ENCODE results near the gene EXOSC7.

Gene EXOSC7

DNA sequence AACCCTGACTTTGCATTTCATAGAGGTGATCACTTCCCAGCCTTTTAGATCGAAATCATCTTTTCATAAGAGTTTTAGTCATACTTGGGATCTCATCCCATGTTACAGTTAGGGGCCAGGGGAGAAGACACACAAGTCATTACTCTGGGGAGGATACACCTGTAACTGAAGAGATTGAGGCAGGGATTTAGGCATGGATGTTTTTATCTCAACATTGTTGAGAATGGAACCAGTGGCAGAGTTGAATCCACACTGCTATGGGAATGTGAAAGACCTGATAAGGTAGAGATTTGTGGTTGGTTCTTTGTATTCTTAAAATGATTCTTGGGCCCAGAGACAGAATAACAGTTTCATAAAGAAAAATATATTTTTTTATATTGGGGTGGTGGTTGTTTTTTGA, 33.8 kb downstream of the EXOSC7 start:
- TF ChIP-seq EP300 (IDR thresholded peaks at IDR 0.05; ENCODE audit: borderline replicate concordance) (no peak), YY1 (IDR thresholded peaks at IDR 0.05; ENCODE audit: low read depth) (no peak), TEAD4 (IDR thresholded peaks at IDR 0.05) (no peak), REST (IDR thresholded peaks at IDR 0.05; ENCODE audit: low read depth) (no peak), FOXM1 (IDR thresholded peaks at IDR 0.05; ENCODE audit: borderline replicate concordance, low read depth) (no peak), RAD21 (IDR thresholded peaks at IDR 0.05; ENCODE audit: low read depth) (no peak), NFIC (IDR thresholded peaks at IDR 0.05) (no peak), TAF1 (IDR thresholded peaks at IDR 0.05; ENCODE audit: low read depth) (no peak), TCF12 (IDR thresholded peaks at IDR 0.05; ENCODE audit: low read depth) (no peak), CREB1 (IDR thresholded peaks at IDR 0.05; ENCODE audit: low read depth) (no peak), EGR1 (IDR thresholded peaks at IDR 0.05) (no peak), CEBPB (IDR thresholded peaks at IDR 0.05) (no peak), ZBTB7A (IDR thresholded peaks at IDR 0.05; ENCODE audit: low read depth) (no peak)
- TF ChIP-seq, protein P1, sequence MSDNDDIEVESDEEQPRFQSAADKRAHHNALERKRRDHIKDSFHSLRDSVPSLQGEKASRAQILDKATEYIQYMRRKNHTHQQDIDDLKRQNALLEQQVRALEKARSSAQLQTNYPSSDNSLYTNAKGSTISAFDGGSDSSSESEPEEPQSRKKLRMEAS (IDR thresholded peaks at IDR 0.05), result no peak
- TF ChIP-seq, protein P2, sequence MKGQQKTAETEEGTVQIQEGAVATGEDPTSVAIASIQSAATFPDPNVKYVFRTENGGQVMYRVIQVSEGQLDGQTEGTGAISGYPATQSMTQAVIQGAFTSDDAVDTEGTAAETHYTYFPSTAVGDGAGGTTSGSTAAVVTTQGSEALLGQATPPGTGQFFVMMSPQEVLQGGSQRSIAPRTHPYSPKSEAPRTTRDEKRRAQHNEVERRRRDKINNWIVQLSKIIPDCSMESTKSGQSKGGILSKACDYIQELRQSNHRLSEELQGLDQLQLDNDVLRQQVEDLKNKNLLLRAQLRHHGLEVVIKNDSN (IDR thresholded peaks at IDR 0.05), result no peak

- TF ChIP-seq TEAD4 (IDR thresholded peaks at IDR 0.05) (peak; percentile 51; the same call in 1 of the 2 replicates), TCF12 (IDR thresholded peaks at IDR 0.05; ENCODE audit: low read depth) (no peak)
These were observed 34.8 kb downstream of the EXOSC7 start for GRCh38 chr3:45010811-45011333.

DNA sequence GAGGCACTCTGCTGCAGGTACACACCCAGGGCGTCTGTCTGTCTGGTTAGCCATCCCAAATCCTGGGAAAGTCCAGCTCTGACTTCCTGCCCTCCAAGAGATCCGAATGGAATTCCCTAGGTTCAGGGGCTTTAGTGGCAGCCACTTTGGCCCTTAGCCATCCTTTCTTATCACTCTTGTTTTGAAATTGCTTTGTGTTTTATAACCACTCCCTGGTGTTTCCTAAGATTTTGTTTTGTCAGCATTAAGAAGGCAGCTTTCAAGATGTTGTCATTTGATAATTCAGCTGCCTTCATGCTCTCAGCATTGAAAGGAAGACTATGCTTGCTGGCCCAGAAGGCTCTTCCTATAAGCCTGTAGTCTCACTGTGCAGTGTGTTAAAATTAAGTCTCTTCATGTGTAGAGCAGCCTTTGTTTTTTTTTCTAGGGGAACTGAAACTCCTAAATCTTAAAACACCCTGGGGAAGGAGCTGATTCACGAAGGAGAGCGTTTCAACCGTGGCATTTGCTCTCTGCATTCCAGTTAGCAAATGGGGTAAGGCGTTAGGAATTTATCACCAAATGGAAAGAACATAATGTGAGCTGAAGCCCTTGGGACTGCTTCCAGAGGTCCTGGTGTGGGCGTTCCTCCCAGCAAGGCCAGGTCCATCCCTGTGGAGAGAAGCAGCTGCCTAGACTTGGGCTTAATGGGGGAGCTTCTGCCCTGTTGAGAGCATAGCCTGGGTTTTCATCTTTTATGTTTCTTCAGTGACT, 35.9 kb downstream of the EXOSC7 start:
- peak; percentile 43; the same call in 1 of the 2 replicates for TF ChIP-seq EP300 (IDR thresholded peaks at IDR 0.05; ENCODE audit: borderline replicate concordance)
- peak; percentile 67 for TF ChIP-seq TEAD4 (IDR thresholded peaks at IDR 0.05)
- TF ChIP-seq TAF1 (IDR thresholded peaks at IDR 0.05; ENCODE audit: low read depth), result no peak

DNA sequence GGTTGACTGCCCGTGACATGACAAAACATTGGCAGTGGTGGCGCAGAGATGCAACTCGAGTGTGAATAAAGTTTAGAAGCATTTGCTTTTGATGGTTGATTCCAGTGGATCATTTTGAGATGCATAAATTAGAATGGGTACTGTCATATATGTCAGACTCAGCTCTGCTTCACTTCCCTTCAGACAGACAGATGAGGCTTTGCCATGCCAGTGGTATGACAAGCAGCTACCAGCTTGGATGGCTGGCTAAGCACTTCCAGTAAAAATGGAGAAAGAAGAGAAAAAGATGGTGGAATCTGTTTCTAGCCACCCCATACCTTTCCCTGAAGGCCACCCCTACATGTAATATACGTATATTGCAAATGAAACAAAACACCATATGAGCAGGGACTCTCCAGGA, 36.5 kb downstream of the EXOSC7 start:
- no peak for TF ChIP-seq YY1 (IDR thresholded peaks at IDR 0.05; ENCODE audit: low read depth)
- TF ChIP-seq, protein P1 (IDR thresholded peaks at IDR 0.05), result no peak
- no peak for TF ChIP-seq TEAD4 (IDR thresholded peaks at IDR 0.05)
- no peak for TF ChIP-seq TAF1 (IDR thresholded peaks at IDR 0.05; ENCODE audit: low read depth)
- TF ChIP-seq, protein P2 (IDR thresholded peaks at IDR 0.05), result no peak
- no peak for TF ChIP-seq REST (IDR thresholded peaks at IDR 0.05; ENCODE audit: low read depth)
- TF ChIP-seq ZBTB7A (IDR thresholded peaks at IDR 0.05; ENCODE audit: low read depth), result no peak
- TF ChIP-seq NFIC (IDR thresholded peaks at IDR 0.05), result no peak
- TF ChIP-seq CREB1 (IDR thresholded peaks at IDR 0.05; ENCODE audit: low read depth), result no peak

DNA sequence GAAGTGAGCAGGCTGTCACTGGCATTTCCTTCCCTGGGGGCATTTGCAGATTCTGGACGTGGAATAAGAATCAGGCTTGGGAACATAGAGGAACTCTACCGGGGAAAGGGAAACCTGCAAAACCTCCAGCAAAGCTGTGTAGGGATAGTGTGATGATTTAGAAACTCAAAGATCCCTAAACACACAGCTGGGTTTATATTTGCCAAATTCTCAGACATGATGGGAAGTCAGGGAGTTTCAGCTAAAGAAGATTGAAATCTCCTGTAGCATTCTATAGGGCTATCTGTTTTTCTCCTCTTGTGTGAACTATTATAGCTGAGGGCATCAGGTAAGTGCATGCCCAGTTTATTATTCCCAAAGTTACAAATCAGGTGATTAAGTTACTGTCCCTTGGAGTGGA, 40.9 kb downstream of the EXOSC7 start:
- TF ChIP-seq, protein P2 (IDR thresholded peaks at IDR 0.05), result no peak
- no peak for TF ChIP-seq TAF1 (IDR thresholded peaks at IDR 0.05; ENCODE audit: low read depth)
- no peak for TF ChIP-seq RAD21 (IDR thresholded peaks at IDR 0.05; ENCODE audit: low read depth)
- no peak for TF ChIP-seq EGR1 (IDR thresholded peaks at IDR 0.05)
- TF ChIP-seq ZBTB7A (IDR thresholded peaks at IDR 0.05; ENCODE audit: low read depth), result no peak
- no peak for TF ChIP-seq CREB1 (IDR thresholded peaks at IDR 0.05; ENCODE audit: low read depth)
- no peak for TF ChIP-seq EP300 (IDR thresholded peaks at IDR 0.05; ENCODE audit: borderline replicate concordance)
- TF ChIP-seq, protein P1 (IDR thresholded peaks at IDR 0.05), result no peak
